PFSK-1 (cell line): ENCODE results near the gene IL17RC.

Experiments
- FOXP2 ChIP-seq: optimal IDR thresholded peaks from 2 replicates; pipeline ENCODE3; 2011; ENCODE audit warnings: borderline replicate concordance, control low read depth, inconsistent platforms; ENCODE audit not compliant: insufficient read depth; ENCODE audit errors: extremely low read length, extremely low read depth
- POLR2AphosphoS5 ChIP-seq: IDR thresholded peaks from 2 replicates; pipeline ENCODE4 v1.6.1; 2012; ENCODE audit warnings: low read depth, mild to moderate bottlenecking, control low read depth, low read length, moderate library complexity
- SIN3A ChIP-seq: IDR thresholded peaks from 2 replicates; pipeline ENCODE4 v1.6.1; 2012; ENCODE audit warnings: mild to moderate bottlenecking, low read length, moderate library complexity, borderline replicate concordance; ENCODE audit not compliant: insufficient read depth
- TAF1 ChIP-seq: IDR thresholded peaks from 2 replicates; pipeline ENCODE4 v1.6.1; 2012; ENCODE audit warnings: low read length, control low read depth, borderline replicate concordance; ENCODE audit not compliant: insufficient read depth
- TF ChIP-seq, protein P1 (sequence below), 2 experiments: IDR thresholded peaks; 2 replicates each; pipeline versions ENCODE4 v1.6.1 to v1.8.0; 2011 to 2012; ENCODE audit warnings: low read depth in 2 of 2, low read length in 2 of 2, control low read depth in 1 of 2, inconsistent platforms in 1 of 2, mild to moderate bottlenecking in 1 of 2, moderate library complexity in 1 of 2; ENCODE audit not compliant: insufficient read depth in 1 of 2

DNA sequence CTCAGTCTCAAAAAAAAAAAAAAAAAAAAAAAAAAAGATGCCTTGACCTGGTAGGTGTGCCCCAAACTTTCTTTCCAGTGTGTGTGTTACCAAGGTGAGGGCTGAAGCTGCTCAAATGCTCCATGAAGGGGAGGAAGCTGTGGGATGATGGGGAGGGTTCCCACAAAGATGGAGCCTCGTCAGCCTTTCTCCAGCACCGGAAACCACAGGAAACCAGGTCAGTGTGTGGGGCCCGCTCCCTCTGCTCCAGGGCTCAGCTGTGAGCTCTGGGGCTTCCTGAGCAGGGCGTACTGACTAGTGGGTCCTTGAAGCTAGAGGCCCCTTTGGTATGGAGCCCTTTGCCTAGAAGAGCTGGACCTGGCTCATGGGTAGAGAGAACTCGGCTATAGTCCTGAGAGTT lies 14.9 kb upstream of the IL17RC start:
- no peak for TF ChIP-seq POLR2AphosphoS5
- no peak for TF ChIP-seq TAF1
- no peak for TF ChIP-seq FOXP2
- no peak for TF ChIP-seq SIN3A
- TF ChIP-seq, protein P1, sequence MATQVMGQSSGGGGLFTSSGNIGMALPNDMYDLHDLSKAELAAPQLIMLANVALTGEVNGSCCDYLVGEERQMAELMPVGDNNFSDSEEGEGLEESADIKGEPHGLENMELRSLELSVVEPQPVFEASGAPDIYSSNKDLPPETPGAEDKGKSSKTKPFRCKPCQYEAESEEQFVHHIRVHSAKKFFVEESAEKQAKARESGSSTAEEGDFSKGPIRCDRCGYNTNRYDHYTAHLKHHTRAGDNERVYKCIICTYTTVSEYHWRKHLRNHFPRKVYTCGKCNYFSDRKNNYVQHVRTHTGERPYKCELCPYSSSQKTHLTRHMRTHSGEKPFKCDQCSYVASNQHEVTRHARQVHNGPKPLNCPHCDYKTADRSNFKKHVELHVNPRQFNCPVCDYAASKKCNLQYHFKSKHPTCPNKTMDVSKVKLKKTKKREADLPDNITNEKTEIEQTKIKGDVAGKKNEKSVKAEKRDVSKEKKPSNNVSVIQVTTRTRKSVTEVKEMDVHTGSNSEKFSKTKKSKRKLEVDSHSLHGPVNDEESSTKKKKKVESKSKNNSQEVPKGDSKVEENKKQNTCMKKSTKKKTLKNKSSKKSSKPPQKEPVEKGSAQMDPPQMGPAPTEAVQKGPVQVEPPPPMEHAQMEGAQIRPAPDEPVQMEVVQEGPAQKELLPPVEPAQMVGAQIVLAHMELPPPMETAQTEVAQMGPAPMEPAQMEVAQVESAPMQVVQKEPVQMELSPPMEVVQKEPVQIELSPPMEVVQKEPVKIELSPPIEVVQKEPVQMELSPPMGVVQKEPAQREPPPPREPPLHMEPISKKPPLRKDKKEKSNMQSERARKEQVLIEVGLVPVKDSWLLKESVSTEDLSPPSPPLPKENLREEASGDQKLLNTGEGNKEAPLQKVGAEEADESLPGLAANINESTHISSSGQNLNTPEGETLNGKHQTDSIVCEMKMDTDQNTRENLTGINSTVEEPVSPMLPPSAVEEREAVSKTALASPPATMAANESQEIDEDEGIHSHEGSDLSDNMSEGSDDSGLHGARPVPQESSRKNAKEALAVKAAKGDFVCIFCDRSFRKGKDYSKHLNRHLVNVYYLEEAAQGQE (IDR thresholded peaks at IDR 0.05; ENCODE audit: insufficient read depth in 1 of 2, low read depth in 2 of 2, low read length in 2 of 2): no peak
